Measurements from ENCODE around the gene NOPCHAP1.

GRCh38 chr12:104938371-104938770, 47.7 kb upstream of the NOPCHAP1 start:
- no peak for TF ChIP-seq EZH2 (IDR thresholded peaks at IDR 0.05; ENCODE audit: insufficient read depth, poor library complexity, severe bottlenecking)
- no peak for TF ChIP-seq EZH2phosphoT487 (IDR thresholded peaks at IDR 0.05; ENCODE audit: insufficient read depth, low read depth)

Measured in GM23248 (cell line).